IPS DF 19.7 (cell line): ENCODE results near the gene SYNPO.

Experiments
- DNase-seq: peaks from one replicate; pipeline ENCODE4 v3.0.0-alpha.2; 2013; ENCODE audit warnings: low read depth, low spot score

Gene SYNPO

GRCh38 chr5:150640311-150641005 lies at the start of gene SYNPO:
Gene SYNPO (plus strand): TSS chr5:150640660. CDS start chr5:150648276, 7,616 bp downstream.
- no peak for DNase-seq

GRCh38 chr5:150590979-150591695 lies 49.3 kb upstream of the SYNPO start:
- no peak for DNase-seq

GRCh38 chr5:150593593-150593992 lies 46.9 kb upstream of the SYNPO start:
- DNase-seq, result no peak

- no peak for DNase-seq
Observed at GRCh38 chr5:150593996-150594395, 46.5 kb upstream of the SYNPO start.

GRCh38 chr5:150595466-150596031 lies 44.9 kb upstream of the SYNPO start:
- no peak for DNase-seq

- no peak for DNase-seq
Observed at GRCh38 chr5:150596313-150596712, 44.1 kb upstream of the SYNPO start.

- no peak for DNase-seq
Observed at GRCh38 chr5:150596826-150597225, 43.6 kb upstream of the SYNPO start.

- DNase-seq, result no peak
Observed at GRCh38 chr5:150598006-150598405, 42.5 kb upstream of the SYNPO start.

GRCh38 chr5:150598821-150599273 lies 41.6 kb upstream of the SYNPO start:
- DNase-seq, result no peak

- DNase-seq, result no peak
Observed at GRCh38 chr5:150599281-150599680, 41.2 kb upstream of the SYNPO start.

- no peak for DNase-seq
Observed at GRCh38 chr5:150599917-150600511, 40.4 kb upstream of the SYNPO start.

- no peak for DNase-seq
Observed at GRCh38 chr5:150600616-150601490, 39.6 kb upstream of the SYNPO start.

GRCh38 chr5:150601491-150602345 lies 38.7 kb upstream of the SYNPO start:
- no peak for DNase-seq

GRCh38 chr5:150603052-150603451 lies 37.4 kb upstream of the SYNPO start:
- DNase-seq, result no peak

- DNase-seq, result no peak
Observed at GRCh38 chr5:150603491-150603890, 37.0 kb upstream of the SYNPO start.

GRCh38 chr5:150604010-150604409 lies 36.5 kb upstream of the SYNPO start:
- no peak for DNase-seq

GRCh38 chr5:150604894-150605440 lies 35.5 kb upstream of the SYNPO start:
- DNase-seq, result no peak

- no peak for DNase-seq
Observed at GRCh38 chr5:150605546-150605945, 34.9 kb upstream of the SYNPO start.

GRCh38 chr5:150606476-150606875 lies 34.0 kb upstream of the SYNPO start:
- DNase-seq, result no peak

GRCh38 chr5:150607105-150607504 lies 33.4 kb upstream of the SYNPO start:
- DNase-seq, result no peak
